Measurements from ENCODE around the gene UBE2E2.
"Not testable (repeated sequence)": the region's sequence is repeated elsewhere in the genome, so short reads cannot be mapped to it uniquely, and the experiment has no call there.

Gene UBE2E2

DNA sequence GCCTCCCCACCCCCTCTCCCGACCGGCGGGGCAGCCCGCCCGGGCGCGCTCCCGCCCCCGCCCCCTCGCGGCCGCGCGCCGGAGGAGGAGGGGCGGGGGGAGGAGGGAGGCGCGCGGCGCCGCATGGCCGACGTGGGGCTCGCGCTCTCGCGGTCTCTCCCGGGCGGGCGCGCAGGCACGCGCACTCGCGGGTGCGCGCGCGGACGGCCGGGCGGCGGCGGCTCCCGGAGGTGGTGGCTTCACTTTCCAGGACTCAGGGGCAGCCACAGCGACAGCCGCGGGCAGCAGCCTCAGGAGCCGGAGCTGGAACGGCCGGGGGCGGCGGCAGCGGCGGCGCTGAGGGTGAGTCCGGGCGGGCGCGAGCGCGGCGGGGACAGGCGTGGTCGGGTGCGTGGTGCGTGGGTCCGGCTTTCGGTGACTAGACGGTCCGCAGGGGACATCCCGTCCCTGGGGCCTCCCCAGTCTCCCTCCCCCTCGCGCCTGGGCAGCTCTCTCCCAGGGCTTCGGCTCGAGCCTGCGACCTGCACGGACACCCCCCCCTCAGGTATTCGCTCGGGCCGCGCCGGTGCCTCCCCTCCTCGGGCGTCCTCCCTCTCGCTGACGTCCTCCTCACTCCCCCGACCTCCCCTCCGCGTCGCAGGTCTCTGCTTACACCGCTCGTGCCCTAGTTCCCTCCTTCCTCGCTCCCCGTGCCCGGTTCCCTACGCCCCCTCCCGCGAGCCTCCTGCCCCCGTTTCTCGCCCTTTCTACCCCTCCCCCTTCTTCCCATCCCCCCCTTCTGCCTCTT lies at the start of gene UBE2E2:
UBE2E2 (plus strand) TSS at position 407 of the 787 bp plus-strand sequence.
- no peak for FAIRE-seq

DNA sequence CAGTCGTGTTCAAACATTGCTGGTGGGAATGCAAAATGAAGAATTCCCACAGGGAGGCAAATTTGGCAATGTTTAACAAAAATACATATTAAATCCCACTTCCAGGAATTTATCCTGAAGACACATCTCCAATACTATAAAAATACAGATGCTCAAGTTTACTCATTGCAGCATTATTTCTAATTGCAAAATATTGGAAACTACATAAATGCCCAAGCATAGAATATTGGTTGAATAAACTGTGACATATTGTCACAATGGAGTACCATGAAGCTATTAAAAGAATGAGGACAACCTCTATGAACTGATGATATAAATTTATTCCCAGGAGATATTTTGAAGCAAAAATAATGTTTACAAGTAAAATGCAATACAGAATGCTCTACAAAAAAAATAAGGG lies 49.7 kb upstream of the UBE2E2 start:
- no peak for FAIRE-seq

DNA sequence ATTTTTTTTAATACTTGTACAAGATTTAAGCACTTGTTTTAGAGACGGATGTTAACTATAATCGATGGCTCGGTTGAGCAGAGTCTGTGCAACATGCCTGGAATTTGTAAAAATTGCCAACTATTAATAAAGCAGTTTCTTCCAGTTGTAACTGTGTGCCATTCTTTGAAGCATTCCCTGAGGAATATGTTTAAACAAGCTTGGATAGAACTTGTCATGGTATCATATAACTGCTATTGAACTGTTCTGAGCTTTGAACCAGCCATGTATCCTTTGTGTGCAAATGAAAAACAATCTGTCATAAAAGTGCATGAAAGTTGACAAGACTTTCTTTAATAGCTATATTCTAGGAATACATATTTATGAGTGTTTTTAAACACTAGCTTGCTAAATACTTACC lies 45.8 kb upstream of the UBE2E2 start:
- FAIRE-seq = no peak

DNA sequence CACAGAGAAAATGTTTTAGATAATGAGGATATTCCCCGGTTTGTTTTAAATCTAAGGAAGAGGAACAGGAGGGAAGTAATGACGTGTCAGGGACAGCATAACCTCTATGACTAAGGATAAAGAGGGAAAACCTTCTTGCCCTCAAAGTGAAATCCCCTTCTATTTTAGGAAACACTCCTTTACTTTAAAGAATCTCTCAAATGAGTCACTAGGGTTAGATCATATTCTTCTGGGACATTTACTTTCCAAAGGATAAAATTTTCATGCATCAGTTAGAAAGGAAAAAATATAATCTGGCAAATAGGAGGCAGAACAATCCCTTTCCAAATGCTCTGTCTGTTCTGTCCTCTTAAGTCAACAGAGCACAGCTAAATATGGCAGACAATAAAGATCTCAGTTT lies 43.2 kb upstream of the UBE2E2 start:
- FAIRE-seq = no peak

DNA sequence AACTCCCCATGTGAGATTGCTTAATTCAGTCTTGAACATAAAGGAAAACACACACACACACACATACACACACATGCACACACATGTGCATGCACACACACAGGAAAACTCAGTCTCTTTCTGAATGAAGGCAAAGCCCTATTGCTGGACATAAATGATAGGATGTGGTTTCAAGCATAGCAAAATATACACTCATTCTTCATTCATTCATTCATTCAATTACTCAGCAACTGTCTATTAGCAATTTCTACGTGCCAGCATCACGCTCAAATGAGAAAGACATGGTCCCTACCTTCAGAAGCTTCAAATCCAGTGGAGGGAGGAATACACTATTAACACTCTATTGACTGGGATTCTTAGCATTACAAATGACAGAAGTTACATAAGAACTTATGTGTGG lies 41.8 kb upstream of the UBE2E2 start:
- FAIRE-seq = no peak

DNA sequence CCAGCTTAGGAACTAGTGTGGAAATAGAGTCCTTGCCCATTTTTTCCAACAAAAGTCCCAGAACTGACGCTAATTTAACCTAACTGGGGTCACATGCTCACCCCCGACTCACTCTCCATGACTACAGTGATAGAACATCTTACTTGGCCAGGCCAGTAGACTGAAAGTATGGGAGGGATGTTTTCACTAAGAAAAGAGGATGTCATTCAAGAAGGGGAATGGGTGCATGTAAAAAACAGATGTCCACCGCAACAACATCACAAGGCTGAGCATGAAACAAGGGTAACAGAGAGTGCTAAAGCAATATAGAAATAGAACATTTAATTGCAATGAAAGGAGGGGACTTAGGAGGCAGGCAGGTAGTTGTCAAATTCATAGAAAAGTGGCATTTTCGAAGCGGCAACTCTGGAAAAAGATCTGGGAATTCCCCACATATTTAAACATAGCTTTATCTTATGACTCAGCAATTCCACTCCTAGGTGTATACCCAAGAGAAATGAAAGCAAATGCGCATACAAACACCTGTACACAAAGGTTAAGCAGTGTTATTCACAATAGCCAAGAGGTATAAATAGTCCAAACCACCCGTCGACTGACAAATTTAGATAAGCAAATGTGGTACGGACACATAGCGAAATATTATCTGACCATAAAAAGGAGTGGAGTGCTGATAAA lies 41.1 kb upstream of the UBE2E2 start:
- no peak for FAIRE-seq

DNA sequence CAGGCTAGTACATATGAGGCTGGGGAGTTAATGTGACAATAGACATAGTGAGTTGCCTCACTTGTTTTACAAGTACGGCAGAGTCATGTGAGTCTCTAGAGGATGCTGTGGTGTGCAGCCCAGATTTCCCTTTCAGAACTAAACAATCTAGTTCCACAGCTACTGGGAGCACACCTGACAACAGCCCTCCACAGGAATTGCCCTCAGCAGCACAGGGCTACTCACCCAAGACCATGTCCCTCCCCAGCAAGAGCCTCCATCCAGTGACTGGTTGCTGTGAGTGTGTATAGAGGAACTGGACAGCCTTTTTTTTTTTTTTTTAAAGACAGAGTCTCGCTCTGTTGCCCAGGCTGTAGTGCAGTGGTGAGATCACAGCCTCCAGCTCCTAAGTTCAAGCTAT lies 40.2 kb upstream of the UBE2E2 start:
- FAIRE-seq = no peak

DNA sequence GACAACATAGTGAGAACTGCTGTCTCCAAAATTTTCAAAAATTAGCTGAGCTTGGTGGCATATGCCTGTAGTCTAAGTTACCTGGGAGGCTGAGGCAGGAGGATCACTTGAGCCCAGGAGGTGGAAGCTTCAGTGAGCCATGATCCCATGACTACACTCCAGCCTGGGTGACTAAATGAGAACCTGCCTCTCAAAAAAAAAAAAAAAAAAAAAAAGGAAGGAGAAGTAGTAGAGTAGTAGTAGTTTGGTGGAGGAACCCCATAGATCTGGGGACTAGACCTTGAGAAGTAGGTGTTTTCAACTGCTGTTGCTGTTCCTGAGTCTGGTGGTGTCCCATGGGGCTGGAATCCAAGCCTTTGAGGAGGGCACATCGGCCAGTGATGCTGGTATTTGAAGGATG lies 38.4 kb upstream of the UBE2E2 start:
- FAIRE-seq = no peak

DNA sequence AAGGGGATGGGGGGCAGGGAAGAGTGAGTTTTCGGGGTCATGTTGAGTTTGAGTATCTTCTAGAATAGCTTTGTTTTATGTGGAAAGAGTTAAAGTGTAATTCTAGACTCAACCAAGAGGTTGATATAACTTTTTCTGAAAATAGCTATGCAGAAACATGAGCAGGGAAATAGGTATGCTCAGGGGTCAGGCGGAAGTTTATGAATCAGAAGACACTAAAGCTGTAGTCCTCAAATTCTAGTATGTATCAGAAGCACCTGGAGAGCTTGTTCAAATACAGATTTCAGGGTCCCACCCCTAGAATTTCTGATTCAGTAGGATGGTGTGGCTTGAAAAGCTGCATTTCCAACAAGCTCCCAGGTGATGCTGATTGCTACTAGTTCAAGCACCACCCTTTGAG lies 37.6 kb upstream of the UBE2E2 start:
- no peak for FAIRE-seq

DNA sequence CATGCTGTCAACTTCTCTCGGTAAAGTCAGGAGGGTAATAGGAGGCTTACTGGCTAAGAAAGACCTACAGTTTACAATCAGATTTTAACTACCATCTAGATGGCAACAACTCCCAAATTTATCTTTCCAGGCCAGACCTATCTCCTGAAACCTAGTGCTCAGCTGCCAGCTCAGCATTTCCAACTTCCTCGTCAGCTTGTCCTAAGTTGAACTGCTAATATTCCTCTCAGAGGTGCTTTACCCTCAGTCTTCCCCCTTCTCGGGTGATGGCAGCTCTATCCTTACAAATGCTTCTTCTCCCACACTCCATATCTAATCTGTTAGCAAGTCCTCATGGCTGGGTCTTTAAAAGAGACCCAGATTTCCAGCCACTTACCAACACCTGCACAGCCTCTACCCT lies 36.9 kb upstream of the UBE2E2 start:
- FAIRE-seq = no peak

DNA sequence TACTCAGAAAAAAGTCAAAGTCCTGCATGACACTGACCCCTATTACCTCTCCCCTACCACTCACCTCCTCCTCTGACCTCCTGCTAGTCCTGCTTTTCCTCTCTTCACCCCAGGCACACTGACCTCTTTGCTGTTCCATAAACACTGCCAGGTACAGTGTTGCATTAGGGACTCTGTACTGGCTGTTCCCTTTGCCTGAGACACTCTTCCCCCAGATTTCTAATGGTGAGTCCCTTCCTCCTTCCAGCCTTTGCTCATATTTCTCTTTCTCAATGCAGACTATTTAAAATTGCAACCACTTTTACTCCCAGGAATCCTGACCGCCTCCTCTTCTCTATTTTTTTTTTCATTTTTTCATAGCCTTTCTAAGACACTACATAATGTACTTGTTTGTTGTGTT lies 36.3 kb upstream of the UBE2E2 start:
- FAIRE-seq = no peak

DNA sequence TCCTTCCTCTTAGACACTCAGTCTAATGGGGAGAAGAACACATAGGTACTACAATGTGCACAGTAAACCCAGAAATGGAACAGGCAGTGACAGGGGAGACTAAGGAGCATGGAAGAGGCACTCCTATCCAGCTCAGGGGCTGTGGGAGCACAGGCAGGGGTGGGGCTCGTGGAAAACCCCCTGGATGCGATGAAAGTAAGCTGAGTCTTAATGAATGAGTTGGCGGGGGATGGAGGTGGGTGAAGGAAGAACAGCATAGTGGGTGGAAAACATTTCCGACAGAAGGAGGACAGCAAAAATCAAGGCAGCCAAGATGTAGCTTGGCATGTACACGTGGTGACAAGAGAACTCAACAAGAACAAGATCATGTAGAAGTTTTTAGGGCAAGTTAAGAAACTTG lies 33.6 kb upstream of the UBE2E2 start:
- FAIRE-seq = no peak

DNA sequence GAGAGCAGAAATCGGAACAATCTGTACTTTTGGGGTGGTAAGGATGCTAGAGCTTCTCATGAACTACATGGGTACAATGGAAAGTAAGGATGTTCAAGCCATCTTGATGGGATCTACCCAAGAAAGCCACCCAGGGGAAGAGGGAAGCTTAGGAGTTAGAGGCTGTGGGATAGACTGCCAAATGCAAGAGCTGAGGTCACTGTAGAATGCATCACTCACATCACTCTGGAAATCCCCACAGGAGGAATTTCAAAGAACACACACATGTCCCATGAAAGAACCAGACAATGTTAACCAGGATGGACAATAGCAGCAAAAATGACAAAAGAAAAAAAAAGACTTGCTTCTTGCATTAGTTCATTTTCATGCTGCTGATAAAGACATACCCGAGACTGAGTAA lies 32.8 kb upstream of the UBE2E2 start:
- no peak for FAIRE-seq

DNA sequence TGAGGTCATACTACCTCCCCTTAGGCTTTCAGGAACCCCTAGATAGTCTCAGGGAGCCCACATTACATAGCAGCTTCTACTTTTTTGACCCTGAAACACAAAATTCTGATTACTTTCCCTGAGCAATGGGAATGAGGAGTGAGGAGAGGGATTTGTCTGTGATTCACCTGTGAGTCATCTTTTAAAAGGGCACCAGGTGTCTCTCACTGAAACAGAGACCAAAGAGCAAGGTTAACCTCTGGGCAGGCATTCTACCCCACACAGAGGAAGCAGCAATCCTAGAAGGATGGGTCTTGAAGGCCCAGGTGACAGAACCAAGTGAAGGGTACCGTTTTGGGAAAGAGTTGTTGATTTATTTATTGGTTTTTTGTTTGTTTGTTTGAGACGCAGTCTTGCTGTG lies 31.1 kb upstream of the UBE2E2 start:
- FAIRE-seq = no peak

DNA sequence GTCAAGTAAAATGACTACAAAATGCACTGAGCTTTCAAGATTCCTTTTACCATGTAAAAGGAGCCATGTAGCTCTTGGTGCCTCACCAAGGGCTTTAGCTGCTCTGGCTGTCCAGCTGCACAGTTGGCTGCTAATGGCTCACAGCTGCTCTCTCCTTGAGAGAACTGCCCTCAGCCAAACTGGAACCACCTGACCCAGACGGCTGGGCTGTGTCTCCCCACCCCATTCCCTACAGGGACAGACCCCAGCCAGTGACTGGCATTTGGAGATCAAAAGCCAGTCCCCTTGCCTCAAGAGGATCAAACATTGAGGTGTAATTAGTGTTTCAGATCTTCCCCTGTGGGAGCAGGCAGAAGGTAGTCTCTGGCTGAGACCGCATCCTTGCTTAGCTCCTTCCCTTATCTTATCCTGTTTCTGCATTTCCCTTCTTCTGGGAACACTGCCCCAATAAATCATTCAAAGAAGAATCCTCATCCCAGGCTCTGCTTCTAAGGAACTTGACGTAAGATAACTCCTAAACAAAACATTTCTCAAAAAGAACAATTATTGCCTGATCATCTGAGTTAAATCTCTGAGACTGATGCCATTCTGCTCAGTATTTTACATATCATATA lies 28.6 kb upstream of the UBE2E2 start:
- FAIRE-seq = no peak

DNA sequence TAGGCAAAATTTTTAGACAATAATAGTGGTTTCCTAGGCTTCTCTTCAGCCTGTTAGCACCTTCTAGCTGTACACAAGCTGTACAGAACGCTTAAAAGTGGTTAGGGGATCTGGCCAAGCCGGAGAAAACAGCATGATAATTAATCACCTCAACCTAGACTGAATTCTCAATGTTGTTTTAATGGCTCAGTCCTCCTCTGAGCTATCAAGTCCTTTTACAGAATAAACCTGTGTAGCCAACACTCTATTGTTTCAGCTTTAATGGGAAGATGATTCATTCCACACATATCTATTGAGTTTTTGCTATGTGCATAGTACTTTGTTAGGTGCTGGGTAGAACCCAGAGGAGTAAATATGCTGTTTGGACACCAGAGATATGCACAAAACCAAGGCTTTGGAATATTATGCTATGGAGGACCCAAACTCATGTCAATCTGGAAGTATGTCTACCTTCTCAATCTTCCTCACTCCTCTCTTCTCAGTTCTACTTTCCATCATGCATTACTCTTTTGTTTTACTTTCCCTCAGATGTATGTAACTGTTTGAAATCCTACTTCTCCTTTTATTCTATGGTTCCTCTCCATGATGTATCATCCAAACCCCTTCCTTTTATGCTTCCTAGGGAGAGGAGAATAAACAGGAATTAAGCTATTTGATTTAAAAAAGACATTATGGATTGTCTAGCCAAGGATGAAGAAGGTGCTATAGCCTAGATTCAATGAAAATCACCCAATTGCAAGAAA lies 27.6 kb upstream of the UBE2E2 start:
- FAIRE-seq = no peak

DNA sequence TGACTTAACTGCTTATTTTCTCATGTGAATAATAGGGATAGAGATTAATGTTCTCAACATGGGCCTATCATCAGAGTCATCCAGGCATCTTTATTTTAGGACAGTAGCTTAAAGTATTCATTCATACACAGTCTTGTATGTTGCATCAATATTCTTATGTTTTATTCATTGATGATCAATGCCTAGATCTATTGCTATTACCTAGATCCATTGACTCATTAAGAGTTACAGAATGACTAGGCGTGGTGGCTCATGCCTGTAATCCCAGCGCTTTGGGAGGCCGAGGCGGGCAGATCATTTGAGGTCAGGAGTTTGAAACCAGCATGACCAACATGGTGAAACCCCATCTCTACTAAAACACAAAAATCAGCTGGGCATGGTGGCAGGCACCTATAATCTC lies 26.3 kb upstream of the UBE2E2 start:
- not testable (repeated sequence) for FAIRE-seq

DNA sequence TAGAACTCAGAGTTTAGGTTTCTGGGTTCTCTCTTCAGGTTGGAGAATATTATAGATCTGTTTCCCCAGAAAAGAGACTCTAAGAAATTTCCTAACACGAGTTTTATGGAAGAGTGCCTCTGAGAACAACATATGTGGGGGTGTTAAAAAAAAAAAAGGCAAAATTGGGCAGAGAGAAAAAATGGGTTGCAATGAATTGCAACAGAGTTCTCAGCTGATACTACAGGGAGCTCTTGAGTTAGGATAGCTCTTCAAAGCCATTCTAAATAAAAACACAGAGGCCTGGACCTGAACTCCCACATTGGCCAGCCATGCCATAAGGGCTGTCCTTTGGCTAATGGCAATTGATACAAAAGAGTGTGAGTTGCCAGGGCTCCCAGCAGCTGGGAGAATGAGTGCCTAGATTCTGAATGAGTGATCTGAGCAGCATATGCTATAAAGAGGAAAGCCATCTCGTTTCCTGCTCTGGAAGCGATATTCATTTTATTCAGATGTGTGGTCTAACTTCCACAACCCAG lies 20.1 kb upstream of the UBE2E2 start:
- no peak for FAIRE-seq

DNA sequence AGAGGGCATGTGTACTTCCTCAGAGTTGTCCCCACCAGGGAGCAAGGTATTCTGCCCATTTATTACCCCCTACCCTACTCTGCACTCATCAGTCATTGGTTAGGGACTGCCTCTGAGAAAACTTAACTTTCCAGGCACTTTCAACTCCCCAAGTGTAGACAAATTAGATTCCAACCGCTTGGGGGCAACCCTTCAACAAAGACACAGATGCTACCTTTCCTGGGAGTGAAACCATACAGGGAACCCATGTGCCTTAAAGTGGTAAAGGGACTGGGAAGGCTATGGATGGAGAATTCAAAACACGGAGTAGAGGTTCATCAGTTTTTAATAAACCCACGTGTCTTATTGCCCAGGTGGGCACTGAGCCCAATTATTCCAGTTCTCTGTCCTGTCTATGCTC lies 19.4 kb upstream of the UBE2E2 start:
- no peak for FAIRE-seq

DNA sequence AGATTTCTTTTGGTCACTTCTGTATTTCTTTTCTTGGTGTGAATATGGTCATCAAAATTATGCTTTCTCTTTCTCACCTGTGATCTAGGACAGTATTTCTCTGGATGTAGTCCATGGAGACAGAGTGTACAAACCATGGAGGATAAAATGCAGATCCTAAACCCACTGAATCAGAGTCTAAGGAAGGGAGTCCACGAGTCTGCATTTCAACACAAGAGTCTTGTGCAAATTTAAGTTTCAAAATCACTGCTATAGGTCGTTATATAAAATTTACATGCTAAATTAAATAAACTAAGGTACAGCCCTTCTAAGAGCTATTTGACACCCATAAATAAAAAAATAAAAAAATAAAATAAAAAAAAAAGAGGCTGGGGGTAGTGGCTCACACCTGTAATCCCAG lies 17.3 kb upstream of the UBE2E2 start:
- FAIRE-seq = no peak

DNA sequence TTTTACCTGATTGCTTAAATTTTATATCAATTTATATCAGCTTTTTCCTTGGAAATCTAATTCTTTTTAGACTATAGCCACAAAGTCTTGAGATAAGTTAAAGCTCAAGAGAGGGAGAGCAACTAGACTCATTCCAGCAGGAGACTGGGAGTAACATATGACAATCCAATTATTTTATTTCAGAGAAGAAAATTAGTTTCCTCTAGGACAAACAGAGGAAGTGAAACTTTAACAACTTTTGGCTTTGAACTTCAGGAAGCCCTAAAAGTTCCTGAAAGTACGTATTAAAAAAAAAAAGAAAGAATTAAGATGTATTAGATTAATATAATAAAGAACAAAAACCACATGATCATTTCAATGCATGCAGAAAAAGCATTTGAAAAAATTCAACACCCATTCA lies 13.9 kb upstream of the UBE2E2 start:
- FAIRE-seq = no peak

DNA sequence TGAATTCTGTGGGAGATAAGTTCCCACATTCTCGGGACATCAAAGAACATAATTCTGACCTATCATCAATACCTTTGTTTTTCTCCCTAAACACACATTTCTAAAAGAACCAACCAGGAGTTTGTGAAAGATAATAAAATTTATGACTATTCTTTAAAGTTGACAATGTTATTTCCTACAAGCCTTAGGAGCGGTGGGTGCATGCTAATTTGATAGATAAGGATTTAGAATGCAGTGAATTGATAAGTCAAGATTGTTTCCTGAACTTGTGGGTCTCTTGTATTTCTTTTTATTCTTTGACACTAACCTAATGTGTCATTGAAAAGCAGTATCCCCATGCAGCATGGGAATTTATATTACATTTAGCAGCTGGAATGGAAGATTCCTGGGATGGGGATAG lies 10.3 kb upstream of the UBE2E2 start:
- FAIRE-seq = no peak

DNA sequence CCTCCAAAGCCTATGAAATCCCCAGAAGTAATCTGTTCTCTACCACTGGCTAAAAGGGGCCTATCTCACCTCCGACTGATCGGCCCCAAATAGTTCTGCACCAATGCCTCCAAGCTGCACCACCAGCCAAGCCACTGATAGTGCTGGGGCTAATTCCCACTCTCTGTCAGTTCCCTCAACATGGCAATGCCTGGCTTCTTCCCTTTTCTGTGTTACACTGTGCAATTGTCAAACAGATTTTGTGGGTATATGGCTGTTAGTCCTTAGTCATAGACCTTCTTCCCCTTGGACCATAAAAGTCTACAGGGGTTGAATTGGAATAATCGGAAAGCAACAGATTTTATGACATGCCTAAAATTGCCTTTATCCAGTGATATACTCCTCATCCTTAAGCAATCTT lies 9.3 kb upstream of the UBE2E2 start:
- FAIRE-seq = no peak
